Measurements from ENCODE around the gene TIAM1.

DNA sequence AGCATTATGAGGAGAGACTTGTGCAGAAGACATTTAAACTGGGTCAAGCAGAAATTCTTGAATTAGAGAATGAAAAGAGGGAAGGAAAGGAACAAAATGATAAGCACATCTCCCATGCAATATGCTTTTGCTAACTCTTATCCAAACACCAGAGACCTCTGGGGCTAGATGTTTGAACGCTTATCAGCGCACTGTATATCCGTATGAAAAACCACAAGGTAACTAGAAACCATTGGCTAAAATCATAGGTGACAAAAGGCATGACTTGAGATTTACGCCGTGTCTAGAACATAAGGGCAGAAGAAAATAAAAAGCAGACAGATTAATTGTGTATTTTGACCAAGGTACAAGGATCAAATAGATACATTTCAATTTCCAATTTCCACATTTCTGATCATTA lies 38.0 kb upstream of the TIAM1 start:
- TF ChIP-seq, protein P1, sequence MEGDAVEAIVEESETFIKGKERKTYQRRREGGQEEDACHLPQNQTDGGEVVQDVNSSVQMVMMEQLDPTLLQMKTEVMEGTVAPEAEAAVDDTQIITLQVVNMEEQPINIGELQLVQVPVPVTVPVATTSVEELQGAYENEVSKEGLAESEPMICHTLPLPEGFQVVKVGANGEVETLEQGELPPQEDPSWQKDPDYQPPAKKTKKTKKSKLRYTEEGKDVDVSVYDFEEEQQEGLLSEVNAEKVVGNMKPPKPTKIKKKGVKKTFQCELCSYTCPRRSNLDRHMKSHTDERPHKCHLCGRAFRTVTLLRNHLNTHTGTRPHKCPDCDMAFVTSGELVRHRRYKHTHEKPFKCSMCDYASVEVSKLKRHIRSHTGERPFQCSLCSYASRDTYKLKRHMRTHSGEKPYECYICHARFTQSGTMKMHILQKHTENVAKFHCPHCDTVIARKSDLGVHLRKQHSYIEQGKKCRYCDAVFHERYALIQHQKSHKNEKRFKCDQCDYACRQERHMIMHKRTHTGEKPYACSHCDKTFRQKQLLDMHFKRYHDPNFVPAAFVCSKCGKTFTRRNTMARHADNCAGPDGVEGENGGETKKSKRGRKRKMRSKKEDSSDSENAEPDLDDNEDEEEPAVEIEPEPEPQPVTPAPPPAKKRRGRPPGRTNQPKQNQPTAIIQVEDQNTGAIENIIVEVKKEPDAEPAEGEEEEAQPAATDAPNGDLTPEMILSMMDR (IDR thresholded peaks at IDR 0.05; ENCODE audit: insufficient read depth, low read depth, low read length), result no peak
- no peak for TF ChIP-seq EZH2 (IDR thresholded peaks at IDR 0.05; ENCODE audit: insufficient read depth, low read length)
